HL-60/S4 treated with phorbol 12-myristate 13-acetate at 8.2 ng/mL for 4 days and 3 days (cell line): ENCODE results near the gene HSDL1.

ENCODE experiments used
- in situ Hi-C: fragments of 300-500 bp; cut with MboI; formaldehyde crosslinking; loops from 2 replicates; pipeline ENCODE4 v1.15.0; 2022; ENCODE audit warnings: low sequenced_read_pairs

HSDL1 gene

GRCh38 chr16:84144859-84145639 is at the start of gene HSDL1, which contains the start of gene DNAAF1:
Gene HSDL1 (minus strand): TSS chr16:84145177. CDS start chr16:84131321, 13,856 bp downstream.
Gene DNAAF1 (plus strand): TSS chr16:84145308. CDS start chr16:84145441, 133 bp downstream.
- in situ Hi-C loops = no loop called here

GRCh38 chr16:84194018-84194417 is 49.0 kb upstream of the HSDL1 start:
- in situ Hi-C loops = no loop called here

GRCh38 chr16:84193480-84193879 is 48.5 kb upstream of the HSDL1 start:
- in situ Hi-C loops = no loop called here

- in situ Hi-C loops = no loop called here
Measured at GRCh38 chr16:84191466-84191865, 46.5 kb upstream of the HSDL1 start.

GRCh38 chr16:84190731-84191388 is 45.9 kb upstream of the HSDL1 start, which contains the start of gene ADAD2:
Gene ADAD2 (plus strand): TSS chr16:84191157. CDS start chr16:84191231, 74 bp downstream.
- in situ Hi-C loops = no loop called here

- in situ Hi-C loops = no loop called here
Measured at GRCh38 chr16:84186685-84187437, 41.9 kb upstream of the HSDL1 start, which contains the start of gene TAF1C. Gene TAF1C (minus strand): TSS chr16:84187057. CDS start chr16:84184988, 2,069 bp downstream.

GRCh38 chr16:84184775-84185174 is 39.8 kb upstream of the HSDL1 start:
- in situ Hi-C loops = no loop called here

- in situ Hi-C loops = no loop called here
Measured at GRCh38 chr16:84183911-84184591, 39.1 kb upstream of the HSDL1 start.

- in situ Hi-C loops = no loop called here
Measured at GRCh38 chr16:84183572-84183875, 38.5 kb upstream of the HSDL1 start.

- in situ Hi-C loops = no loop called here
Measured at GRCh38 chr16:84182680-84183571, 37.9 kb upstream of the HSDL1 start.

- in situ Hi-C loops = no loop called here
Measured at GRCh38 chr16:84182104-84182503, 37.1 kb upstream of the HSDL1 start.

GRCh38 chr16:84181144-84181915 is 36.4 kb upstream of the HSDL1 start:
- in situ Hi-C loops = no loop called here

- in situ Hi-C loops = no loop called here
Measured at GRCh38 chr16:84180519-84181140, 35.7 kb upstream of the HSDL1 start.

GRCh38 chr16:84179612-84180320 is 34.8 kb upstream of the HSDL1 start:
- in situ Hi-C loops = no loop called here

GRCh38 chr16:84178892-84179611 is 34.1 kb upstream of the HSDL1 start:
- in situ Hi-C loops = no loop called here

- in situ Hi-C loops = no loop called here
Measured at GRCh38 chr16:84178146-84178765, 33.3 kb upstream of the HSDL1 start.

- in situ Hi-C loops = no loop called here
Measured at GRCh38 chr16:84177741-84178073, 32.7 kb upstream of the HSDL1 start.
